Left renal pelvis (tissue), 4 donors: ENCODE measurements around the gene CDH22. TPM values are rescaled to one million over a fixed set of nuclear protein-coding genes. Genes with fewer than 3 reads are reported as not detected.

Experiments
- DNase-seq, 4 donors: peaks; one replicate each; pipeline ENCODE4 v3.0.0-alpha.2; 2013; ENCODE audit warnings: low read depth in 4 of 4, low spot score in 3 of 4
- polyA plus RNA-seq, 4 donors: library from polyadenylated mRNA; unstranded; fragments of 120-200 nt; gene quantifications; one replicate each; pipeline ENCODE4 v1.2.1, GENCODE V29; 2013; ENCODE audit not compliant: insufficient read length in 4 of 4

The CDH22 gene
- polyA plus RNA-seq: under 1 TPM in 2 of 4 donors, not detected in 2; 0.09 to 0.70 TPM

- no peak for DNase-seq
These were observed at the start of gene CDH22 for GRCh38 chr20:46308258-46309157. TSS of gene CDH22 (minus strand) at chr20:46308498. CDS start at chr20:46251294, 57,204 bp downstream.

GRCh38 chr20:46357030-46357514, 48.8 kb upstream of the CDH22 start:
- no peak for DNase-seq

GRCh38 chr20:46356195-46357029, 48.1 kb upstream of the CDH22 start:
- no peak for DNase-seq

- DNase-seq: no peak
These were observed 47.5 kb upstream of the CDH22 start for GRCh38 chr20:46355778-46356177.

- DNase-seq: no peak
These were observed 46.8 kb upstream of the CDH22 start for GRCh38 chr20:46354920-46355654.

- DNase-seq: no peak
These were observed 45.9 kb upstream of the CDH22 start for GRCh38 chr20:46354207-46354555.

GRCh38 chr20:46353500-46354206, 45.4 kb upstream of the CDH22 start:
- DNase-seq: no peak

GRCh38 chr20:46352370-46352938, 44.2 kb upstream of the CDH22 start:
- no peak for DNase-seq

GRCh38 chr20:46351357-46352058, 43.2 kb upstream of the CDH22 start:
- no peak for DNase-seq

GRCh38 chr20:46350986-46351267, 42.6 kb upstream of the CDH22 start:
- no peak for DNase-seq

- DNase-seq: no peak
These were observed 42.1 kb upstream of the CDH22 start for GRCh38 chr20:46350201-46350985.

GRCh38 chr20:46349742-46350056, 41.4 kb upstream of the CDH22 start:
- DNase-seq: no peak

GRCh38 chr20:46349035-46349741, 40.9 kb upstream of the CDH22 start:
- DNase-seq: no peak

- DNase-seq: no peak
These were observed 39.8 kb upstream of the CDH22 start for GRCh38 chr20:46347841-46348803.

- DNase-seq: no peak
These were observed 38.5 kb upstream of the CDH22 start for GRCh38 chr20:46346770-46347169.

GRCh38 chr20:46344488-46345162, 36.3 kb upstream of the CDH22 start:
- DNase-seq: no peak
